GM21576 (cell line): ENCODE results near the gene PNPLA2.

Experiments
- ATAC-seq: cut with Tn5 transposase; IDR thresholded peaks from one replicate; pipeline ENCODE4 v1.9.1; 2021; ENCODE audit warnings: mild to moderate bottlenecking, moderate library complexity; ENCODE audit not compliant: unreplicated experiment

PNPLA2 gene

GRCh38 chr11:829176-829846, 10.6 kb downstream of the PNPLA2 start:
- ATAC-seq: no peak

DNA sequence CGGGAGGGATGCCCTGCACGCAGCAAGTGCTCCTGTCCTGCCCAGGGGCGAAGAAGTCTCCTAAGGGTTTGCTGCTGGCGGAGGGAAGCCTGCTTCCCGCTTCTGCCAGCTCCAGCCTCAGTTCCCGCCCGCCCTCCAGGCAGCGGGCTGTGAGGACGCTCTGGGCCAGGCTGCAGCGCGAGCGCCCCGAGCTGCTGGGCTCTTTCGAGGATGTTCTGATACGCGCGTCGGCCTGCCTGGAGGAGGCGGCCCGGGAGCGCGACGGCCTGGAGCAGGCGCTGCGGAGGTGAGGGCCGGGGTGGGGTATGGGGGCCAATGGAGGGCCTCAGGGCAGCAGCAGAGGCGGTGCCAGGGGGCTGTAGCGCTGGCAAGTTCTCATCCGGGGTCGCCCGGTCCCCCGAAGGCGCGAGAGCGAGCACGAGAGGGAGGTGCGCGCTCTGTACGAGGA, 11.2 kb downstream of the PNPLA2 start:
- ATAC-seq: no peak

DNA sequence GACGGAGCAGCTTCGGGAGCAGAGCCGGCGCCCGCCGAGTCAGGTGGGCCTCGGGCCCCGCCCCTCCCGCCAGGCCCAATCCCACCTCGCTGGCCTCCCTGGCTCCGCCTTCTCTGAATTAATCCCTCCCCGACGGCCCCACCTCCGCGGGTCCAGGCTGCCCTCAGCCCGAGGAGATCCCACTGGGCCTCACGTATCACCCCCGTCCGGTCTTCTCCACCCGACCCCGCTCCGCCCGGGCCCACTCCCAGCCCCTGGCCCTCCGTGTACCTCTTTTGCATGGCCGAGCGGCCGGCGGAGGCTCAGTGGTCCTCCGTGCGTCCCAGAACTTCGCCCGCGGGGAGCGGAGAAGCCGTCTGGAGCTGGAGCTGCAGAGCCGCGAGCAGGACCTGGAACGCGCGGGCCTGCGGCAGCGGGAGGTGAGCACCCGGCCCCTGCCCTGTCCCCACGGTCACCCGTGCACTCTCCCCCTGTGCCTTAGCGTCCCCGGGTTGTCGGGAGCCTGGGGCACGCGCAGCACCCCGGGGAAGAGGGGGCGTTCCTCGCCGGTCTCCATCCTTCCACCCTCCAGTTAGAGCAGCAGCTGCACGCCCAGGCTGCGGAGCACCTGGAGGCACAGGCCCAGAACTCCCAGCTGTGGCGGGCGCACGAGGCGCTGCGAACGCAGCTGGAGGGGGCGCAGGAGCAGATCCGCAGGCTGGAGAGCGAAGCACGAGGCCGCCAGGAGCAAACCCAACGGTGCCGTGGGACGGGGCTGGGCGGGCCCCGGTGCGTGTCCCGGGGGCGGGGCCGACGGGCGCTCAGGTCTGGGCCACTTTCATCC, 11.8 kb downstream of the PNPLA2 start:
- ATAC-seq: peak; percentile 36

- ATAC-seq: no peak
Measured at GRCh38 chr11:831118-831864, 12.6 kb downstream of the PNPLA2 start.

DNA sequence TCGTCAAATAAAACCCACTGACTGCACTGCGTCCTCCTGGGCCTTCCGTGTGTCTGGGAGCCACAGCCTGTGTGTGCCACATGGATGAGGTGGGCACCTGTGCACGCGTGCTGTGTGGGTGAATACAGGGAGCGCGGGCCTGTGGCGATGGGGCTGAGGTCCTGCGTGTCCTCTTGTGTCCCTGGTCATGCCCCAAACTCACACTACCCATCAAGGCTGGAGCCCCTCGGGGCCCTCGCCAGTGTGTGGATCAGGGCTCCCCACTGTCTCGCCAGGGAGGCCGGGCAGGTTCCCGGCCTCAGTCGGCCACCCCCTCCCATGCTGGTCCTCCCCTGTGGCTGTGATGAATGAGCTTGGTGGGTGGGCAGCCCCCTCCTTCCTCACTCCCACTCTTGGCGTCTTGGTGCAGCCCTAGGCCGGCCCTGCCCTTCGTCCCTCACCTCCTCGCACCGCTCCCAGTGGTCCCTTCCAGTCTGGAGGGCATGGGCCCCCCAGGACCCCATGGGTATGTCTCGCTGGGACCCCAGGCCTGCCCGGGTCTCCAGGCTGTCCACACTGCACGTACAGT, 13.3 kb downstream of the PNPLA2 start:
- ATAC-seq: no peak

DNA sequence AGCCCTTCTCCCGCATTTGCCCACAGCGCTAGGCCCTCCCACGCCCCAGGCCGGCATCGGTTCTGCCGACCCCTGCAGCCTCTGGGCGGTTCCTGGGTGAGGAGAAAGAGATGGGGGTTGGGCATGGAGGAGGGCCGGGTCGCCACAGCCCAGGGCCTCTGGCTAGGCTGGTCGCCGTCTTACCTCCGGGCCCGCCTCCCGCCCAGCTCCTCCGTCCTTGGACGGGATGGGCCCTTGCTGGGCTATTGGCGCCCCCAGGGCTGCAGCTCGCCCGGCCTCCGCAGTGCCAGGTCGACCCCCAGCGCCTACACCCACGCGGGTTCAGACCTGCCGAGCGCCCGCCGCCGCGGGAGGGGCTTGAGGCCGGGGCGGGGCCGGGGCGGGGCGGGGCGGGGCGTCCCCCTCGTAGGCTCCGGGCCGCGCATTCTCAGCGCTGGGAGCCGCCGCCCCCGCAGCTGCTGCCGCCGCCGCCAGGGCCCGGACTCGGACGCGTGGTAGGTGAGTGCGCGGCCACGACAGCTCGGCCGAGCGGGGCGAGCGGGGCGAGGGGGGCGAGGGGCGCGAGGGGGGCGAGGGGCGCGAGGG, 13.9 kb downstream of the PNPLA2 start, which contains the start of gene CD151:
Gene CD151 (plus strand): TSS at position 424 of the 585 bp plus-strand sequence. CDS start 3,118 bp downstream, outside the sequence.
- ATAC-seq: no peak

DNA sequence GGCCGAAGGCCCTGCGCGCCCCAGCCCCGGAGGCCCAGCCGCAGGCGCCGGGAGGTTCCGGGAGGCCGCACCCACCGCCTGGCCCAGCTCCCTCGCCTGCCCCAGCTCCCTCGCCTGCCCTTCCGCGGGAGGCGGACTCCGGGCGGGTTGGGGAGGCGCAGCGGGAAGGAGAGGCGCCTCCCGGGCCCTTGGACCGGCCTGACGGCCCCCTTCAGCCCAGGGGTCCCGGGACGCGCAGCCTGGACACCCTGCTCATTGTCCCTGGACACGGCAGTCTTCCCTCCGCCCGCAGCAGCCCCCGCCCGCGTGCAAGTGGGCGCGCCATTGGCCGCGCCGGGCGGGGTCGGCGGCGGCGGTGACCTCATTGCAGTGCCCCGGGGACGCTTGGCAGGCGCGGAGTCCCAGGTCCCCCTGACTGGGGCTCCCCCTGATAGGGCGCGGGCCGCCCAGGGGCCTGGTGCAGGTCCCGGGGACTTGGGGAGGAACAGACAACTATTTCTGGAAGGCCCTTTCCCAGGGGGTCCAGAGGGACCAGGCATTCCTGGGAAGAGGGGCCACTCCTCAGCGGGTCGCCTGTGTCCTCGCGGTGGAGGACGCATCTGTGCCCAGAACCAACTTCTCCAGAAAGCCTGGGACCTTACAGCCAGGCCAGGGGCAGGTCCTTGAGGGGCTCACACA, 14.5 kb downstream of the PNPLA2 start:
- no peak for ATAC-seq

- no peak for ATAC-seq
Measured at GRCh38 chr11:833849-834311, 15.2 kb downstream of the PNPLA2 start.

DNA sequence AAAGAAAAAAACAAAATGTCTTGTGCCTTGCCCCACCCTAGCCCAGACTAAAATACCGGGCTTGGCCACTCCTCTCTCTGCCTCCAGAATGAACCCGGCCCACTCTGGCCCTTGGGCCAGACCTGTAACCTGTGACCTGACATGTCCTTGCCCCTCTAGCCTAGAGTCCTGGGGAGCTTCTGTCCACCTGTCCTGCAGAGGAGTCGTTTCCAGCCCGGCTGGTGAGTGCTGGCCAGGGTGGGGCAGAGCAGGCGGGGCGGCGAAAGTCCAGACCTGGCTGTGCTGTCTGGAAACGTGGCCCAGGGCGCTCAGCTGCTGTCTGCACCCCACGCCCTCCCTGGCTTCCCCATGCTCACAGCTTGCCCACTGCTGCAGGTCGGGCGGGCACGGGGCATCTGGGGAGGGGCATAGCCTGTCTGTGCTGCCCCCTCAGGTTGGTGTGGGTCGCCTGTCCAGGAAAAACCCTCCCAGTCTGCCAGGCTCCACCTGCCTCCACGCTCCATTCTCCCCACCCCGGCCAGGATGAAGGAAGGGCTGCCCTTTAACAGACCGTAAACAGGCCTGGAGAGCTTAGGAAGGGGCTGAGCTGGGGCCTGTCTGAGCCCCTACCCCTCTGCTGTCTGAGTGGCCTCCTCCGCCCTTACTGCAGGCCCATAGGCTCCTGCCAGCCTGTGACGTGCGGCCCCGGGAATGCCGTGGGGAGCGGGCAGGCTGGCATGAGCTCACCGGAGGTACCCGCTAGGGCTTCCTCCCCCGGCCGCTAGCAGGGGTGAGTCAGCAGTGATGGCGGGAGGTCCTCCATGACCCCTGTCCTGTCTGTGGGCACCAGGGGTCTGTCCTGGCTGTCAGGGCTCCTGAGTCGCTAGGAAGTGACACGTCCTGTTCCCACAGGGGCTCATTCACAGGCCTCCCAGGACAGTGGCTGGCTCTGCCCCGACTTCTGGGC, 15.9 kb downstream of the PNPLA2 start:
- no peak for ATAC-seq

DNA sequence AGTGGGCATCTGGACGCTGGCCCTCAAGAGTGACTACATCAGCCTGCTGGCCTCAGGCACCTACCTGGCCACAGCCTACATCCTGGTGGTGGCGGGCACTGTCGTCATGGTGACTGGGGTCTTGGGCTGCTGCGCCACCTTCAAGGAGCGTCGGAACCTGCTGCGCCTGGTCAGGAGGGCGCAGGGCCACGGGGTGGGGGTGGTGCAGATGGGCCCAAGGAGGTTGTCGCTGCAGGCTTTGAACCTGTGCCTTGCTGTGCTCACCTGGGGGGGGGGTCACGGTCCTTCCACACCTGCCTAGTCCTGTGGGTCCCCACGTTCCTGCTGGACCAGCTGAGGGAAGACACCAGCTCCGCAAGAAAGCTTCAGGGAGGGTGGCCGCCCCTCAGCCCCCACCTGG, 17.6 kb downstream of the PNPLA2 start:
- ATAC-seq: no peak

GRCh38 chr11:836700-837099, 18.0 kb downstream of the PNPLA2 start:
- no peak for ATAC-seq

DNA sequence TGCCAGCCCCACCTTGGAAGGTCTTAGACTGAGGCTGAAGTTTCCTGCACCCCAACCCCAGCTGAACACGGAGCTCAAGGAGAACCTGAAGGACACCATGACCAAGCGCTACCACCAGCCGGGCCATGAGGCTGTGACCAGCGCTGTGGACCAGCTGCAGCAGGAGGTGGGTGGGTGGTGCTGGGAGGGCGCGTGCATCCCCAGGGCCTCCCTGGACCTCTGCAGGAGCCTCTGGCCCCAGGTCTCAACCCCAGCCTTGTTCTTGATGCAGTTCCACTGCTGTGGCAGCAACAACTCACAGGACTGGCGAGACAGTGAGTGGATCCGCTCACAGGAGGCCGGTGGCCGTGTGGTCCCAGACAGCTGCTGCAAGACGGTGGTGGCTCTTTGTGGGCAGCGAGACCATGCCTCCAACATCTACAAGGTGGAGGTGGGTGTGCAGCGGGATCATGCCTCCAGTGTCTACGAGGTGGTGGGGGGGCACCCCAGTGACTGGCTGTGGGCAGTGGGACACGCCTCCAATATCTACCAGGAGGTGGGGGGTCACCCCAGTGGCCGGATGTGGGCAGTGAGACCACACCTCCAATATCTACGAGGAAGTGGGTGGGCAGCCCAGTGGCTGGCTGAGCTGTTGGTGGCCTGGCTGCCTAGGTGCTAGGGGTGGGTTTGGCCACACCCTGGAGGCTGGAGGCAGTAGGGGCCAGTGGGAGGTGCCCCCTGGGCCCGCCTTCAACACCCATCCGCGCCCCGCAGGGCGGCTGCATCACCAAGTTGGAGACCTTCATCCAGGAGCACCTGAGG, 18.7 kb downstream of the PNPLA2 start:
- ATAC-seq: no peak

GRCh38 chr11:837990-838307, 19.2 kb downstream of the PNPLA2 start:
- ATAC-seq: no peak

DNA sequence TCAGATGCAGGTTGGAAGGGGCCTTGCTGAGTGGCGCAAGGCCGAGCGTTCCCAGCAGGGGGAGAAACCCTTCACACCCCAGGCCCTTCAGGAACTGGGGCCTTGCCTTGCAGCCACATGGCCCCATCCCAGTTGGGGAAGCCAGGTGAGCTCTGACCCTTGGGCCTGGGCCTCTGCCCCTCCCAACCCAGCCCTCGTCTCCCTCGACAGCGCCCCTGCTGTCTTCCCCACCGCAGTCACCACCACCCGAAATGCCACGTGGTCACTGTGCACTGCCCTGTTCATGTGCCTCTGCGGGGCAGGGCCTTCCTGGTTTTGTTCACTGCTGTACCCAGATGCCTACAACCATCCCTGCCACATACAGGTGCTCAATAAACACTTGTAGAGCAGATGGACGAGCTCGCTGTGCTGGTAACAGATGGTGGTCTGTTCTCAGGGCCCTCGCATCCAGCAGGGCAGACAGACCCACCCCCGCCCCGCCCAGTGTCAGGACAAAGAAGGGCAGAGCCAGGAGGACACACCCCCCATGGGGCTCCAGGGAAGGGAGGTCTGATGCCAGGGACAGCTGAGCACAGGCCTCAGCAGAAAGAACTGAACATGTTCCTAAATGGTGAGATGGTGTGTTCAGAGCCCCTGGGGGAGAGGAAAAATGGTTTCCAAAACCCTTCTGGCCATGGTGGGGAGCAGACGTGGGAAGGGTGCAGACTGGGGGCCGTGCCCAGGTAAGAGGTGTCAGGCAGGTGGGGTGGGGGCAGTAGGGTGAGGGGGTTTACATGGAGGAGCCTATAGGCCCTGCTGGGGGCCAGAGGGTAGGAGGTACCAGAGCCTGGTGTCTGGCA, 19.9 kb downstream of the PNPLA2 start:
- no peak for ATAC-seq

DNA sequence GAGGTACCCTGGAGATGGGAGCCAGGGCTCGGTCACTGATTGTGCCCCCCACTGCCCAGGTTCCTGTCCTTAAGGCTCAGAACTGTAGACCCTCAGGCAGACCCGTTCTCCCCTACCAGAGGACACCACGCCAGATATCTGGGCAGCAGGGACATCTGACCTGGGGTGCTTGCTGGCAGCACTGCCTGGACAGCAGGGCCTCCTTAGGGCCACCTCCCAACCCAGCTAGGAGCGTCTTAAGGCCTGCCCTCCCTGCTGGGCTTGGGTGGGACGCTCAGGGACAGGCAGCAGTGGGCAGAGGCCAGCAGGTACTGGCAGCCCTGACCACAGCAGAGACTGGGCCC, 20.5 kb downstream of the PNPLA2 start:
- ATAC-seq: no peak

DNA sequence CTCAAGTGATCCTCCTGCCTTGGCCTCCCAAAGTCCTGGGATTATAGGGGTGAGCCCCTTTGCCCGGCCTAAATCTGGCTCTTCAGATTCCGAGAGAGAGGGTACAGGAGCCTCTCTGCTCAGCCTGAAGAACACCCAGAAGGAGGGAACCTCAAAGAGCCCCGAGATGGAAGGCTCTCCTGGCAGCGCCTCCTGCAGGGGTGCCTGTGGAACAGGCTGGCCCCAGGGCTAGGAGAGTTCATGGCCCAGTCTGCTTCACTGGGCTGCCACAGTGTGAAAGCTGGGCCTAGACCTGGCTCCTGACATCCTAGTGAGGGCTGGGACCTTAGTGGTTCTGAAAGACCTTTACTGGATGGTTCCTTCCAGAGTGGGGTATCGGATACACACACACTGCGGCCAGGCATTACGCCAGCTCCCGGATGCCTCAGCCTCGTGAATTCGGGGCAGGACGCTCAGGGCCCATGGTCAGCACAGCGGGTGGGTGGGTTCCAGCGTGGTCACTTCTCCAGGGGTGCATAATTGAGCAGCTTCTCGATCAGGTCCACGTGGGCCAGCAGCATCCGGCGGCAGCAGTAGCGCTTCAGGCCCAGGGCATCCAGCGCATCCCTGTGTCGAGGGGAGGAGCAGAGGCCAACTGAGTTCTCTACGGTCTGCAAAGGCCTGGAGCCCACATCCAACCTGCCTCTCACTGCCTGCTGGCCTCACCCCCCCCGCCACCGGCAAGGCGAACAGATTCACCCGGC, 21.3 kb downstream of the PNPLA2 start:
- ATAC-seq: no peak

DNA sequence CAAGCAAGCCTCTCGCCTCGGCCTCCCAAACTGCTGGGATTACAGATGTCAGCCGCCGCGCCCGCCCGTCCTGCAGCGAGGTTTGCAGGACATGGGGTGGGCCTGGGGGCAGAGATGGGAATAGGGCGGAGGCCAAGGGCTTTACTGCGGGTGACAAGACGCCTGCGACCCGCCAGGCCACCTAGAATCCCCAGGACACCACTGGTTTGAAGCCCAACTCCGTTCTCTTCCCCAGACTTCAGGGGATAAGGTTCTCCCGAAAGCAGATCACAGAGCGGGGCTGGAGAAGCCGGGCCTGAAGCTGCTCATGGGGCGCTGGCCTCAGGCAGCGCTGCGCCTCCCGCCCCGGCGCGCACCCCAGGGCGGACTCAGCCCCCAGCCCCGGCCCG, 23.3 kb downstream of the PNPLA2 start:
- ATAC-seq: peak; percentile 24
